ENCODE measurements around the gene CUZD1. TPM values are rescaled to one million over a fixed set of nuclear protein-coding genes. Genes with fewer than 3 reads are reported as not detected.

CUZD1 gene
- total RNA-seq, 6 experiments from 2014 or later: 0.20 TPM; not detected in 5

- ATAC-seq (no peak), DNase-seq (no peak)
- no peak overlapping the region for H3K4me3 ChIP-seq
- H3K27me3 ChIP-seq: no peaks in the 10 kb centered on the region
- 46% methylated on average over 2 of the region's 2 CpGs for WGBS (ENCODE audit: insufficient coverage, low coverage, low lambda C conversion rate, missing lambda C conversion rate)
- H3K27ac ChIP-seq: no peak overlapping the region
- intact Hi-C loops (cut with DNase I): no loop called here
- H3K36me3 ChIP-seq: no peaks in the 10 kb centered on the region
- H3K4me1 ChIP-seq: no peaks in the 10 kb centered on the region
- TF ChIP-seq CTCF (IDR thresholded peaks at IDR 0.05): no peak
- TF ChIP-seq POLR2A (IDR thresholded peaks at IDR 0.05): no peak
- no peaks in the 10 kb centered on the region for H3K9me3 ChIP-seq
These were observed 31.2 kb downstream of the CUZD1 start for GRCh38 chr10:122814493-122814892.

GRCh38 chr10:122812751-122813150 lies 32.9 kb downstream of the CUZD1 start:
- no peaks in the 10 kb centered on the region for H3K36me3 ChIP-seq
- TF ChIP-seq POLR2A (IDR thresholded peaks at IDR 0.05) (no peak), CTCF (IDR thresholded peaks at IDR 0.05) (no peak)
- H3K27me3 ChIP-seq: no peaks in the 10 kb centered on the region
- WGBS (ENCODE audit: insufficient coverage, low coverage, low lambda C conversion rate, missing lambda C conversion rate): 63% methylated on average over 2 of the region's 4 CpGs
- no peak overlapping the region for H3K4me3 ChIP-seq
- DNase-seq: no peak
- no peaks in the 10 kb centered on the region for H3K4me1 ChIP-seq
- no peak overlapping the region for H3K27ac ChIP-seq
- intact Hi-C loops (cut with DNase I): no loop called here
- no peaks in the 10 kb centered on the region for H3K9me3 ChIP-seq
- ATAC-seq: no peak

GRCh38 chr10:122802282-122802681 lies 43.4 kb downstream of the CUZD1 start:
- Histone ChIP-seq H3K36me3 (no peaks in the 10 kb centered on the region), H3K9me3 (no peaks in the 10 kb centered on the region), H3K27ac (no peak overlapping the region), H3K27me3 (no peaks in the 10 kb centered on the region), H3K4me3 (no peak overlapping the region), H3K4me1 (no peaks in the 10 kb centered on the region)
- WGBS (ENCODE audit: insufficient coverage, low coverage, low lambda C conversion rate, missing lambda C conversion rate): no CpG with 5 or more reads among the region's 7 CpGs
- DNase-seq (no peak), ATAC-seq (peak in 1 of 4 donors; percentile 17)
- intact Hi-C loops (cut with DNase I): no loop called here
- TF ChIP-seq POLR2A (IDR thresholded peaks at IDR 0.05) (no peak), CTCF (IDR thresholded peaks at IDR 0.05) (no peak)

GRCh38 chr10:122798704-122799231 lies 46.9 kb downstream of the CUZD1 start:
- H3K36me3 ChIP-seq: no peaks in the 10 kb centered on the region
- TF ChIP-seq POLR2A (IDR thresholded peaks at IDR 0.05) (no peak), CTCF (IDR thresholded peaks at IDR 0.05) (no peak)
- no peaks in the 10 kb centered on the region for H3K4me1 ChIP-seq
- intact Hi-C loops (cut with DNase I): no loop called here
- no peaks in the 10 kb centered on the region for H3K9me3 ChIP-seq
- no peaks in the 10 kb centered on the region for H3K27me3 ChIP-seq
- ATAC-seq (peak in 1 of 4 donors; percentile 30), DNase-seq (no peak)
- H3K4me3 ChIP-seq: no peak overlapping the region
- 60% methylated on average over 1 of the region's 12 CpGs for WGBS (ENCODE audit: insufficient coverage, low coverage, low lambda C conversion rate, missing lambda C conversion rate)
- H3K27ac ChIP-seq: no peak overlapping the region

- no peaks in the 10 kb centered on the region for H3K4me1 ChIP-seq
- intact Hi-C loops (cut with DNase I): no loop called here
These were observed 48.9 kb downstream of the CUZD1 start for GRCh38 chr10:122796796-122797195.

More at GRCh38 chr10:122796796-122797195, 48.9 kb downstream of the CUZD1 start:
- Histone ChIP-seq H3K9me3 (no peaks in the 10 kb centered on the region), H3K27ac (no peak overlapping the region), H3K4me3 (no peak overlapping the region), H3K27me3 (no peaks in the 10 kb centered on the region), H3K36me3 (no peaks in the 10 kb centered on the region)
- WGBS (ENCODE audit: insufficient coverage, low coverage, low lambda C conversion rate, missing lambda C conversion rate): 10% methylated on average over 2 of the region's 2 CpGs
- ATAC-seq: no peak
- no peak for DNase-seq
- TF ChIP-seq POLR2A (IDR thresholded peaks at IDR 0.05) (no peak), CTCF (IDR thresholded peaks at IDR 0.05) (no peak)

All from right lobe of liver (tissue), 6 donors.